Activated T-cell treated with anti-CD3 and anti-CD28 coated beads for 4 hours (primary cell): ENCODE data around the gene ADCY3.

Experiments
- DNase-seq: peaks from one replicate; pipeline ENCODE4 v3.0.0-alpha.2; 2020

The ADCY3 gene

DNA sequence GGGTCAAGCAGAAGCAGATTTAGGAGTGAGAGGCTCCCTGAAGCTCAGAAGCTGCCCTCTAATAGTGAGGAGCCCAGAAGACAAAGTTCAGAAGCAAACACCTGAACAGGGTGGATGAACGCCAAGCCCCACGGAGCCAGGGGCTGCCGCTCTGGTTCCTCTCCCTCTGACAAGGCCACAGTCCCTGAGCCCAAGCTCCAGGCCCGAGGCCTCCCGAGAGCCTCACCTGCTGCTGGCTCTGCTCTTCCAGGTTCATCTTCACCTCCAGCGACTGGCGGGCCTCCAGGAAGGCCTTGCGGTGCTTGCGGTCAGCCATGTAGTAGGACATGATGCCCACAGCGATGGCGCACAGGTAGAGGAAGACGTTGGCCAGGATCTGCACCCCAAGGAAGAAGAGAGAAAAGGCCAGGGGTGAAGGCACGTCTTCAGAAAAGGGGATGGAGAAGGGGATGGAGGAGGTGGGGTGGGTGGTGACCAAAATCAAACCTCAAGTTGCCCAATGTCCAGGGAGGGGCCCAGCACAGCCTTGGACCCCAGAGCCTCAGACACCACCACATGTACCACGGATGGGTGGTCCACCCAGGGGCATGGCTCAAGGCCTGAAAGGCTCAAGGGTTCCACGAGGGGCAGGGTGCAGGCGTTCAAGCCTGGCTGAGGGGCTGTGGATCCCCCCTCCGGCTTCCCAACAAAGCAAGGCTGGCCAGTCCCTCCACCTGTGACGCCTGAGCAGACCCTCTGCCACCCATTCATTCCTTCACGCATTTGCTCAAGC is 47.5 kb downstream of the ADCY3 start:
- no peak for DNase-seq

- no peak for DNase-seq
These were observed 48.1 kb downstream of the ADCY3 start for GRCh38 chr2:24871852-24872333.

- no peak for DNase-seq
These were observed 48.9 kb downstream of the ADCY3 start for GRCh38 chr2:24870891-24871705.

GRCh38 chr2:24870440-24870839 is 49.6 kb downstream of the ADCY3 start:
- no peak for DNase-seq

GRCh38 chr2:24866946-24867345 is 53.1 kb downstream of the ADCY3 start:
- DNase-seq, result no peak

DNA sequence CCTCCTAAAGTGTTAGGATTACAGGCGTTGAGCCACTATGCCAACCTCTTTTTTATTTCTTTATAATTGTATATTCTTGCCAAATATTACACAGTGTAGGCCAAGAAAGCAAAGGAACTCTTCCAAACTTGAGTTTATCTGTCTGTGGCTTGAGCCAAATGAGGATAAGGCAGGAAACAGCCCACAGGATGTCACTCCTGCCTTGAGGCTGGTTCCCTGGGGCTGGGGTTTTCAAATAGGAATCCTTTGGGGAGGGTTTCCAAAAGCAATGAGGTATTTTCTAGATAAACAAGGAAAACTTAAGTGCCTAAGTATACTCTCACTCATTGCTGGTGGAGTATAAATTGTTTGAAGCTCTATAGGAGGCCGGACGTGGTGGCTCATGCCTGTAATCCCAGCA is 56.4 kb downstream of the ADCY3 start:
- no peak for DNase-seq

DNA sequence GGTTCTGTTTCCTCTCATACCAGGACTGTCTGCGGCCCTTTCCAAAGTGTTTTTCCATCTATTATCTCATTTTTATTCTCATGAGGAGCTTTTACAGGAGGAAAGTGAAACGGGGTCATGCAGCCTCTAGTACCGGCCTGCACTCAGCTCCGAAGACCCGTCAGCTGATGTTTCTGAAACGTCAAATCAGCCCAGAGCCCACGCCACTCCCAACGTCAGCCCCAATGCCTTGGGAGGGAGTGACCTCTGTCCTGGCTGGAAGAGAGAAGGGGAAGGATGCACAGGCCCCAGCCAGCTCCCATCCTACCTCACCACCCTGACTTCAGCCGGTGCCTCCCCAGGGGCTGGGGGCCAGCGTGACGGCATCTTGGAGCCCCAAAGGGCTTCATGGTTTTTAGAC is 58.5 kb downstream of the ADCY3 start:
- DNase-seq, result no peak

DNA sequence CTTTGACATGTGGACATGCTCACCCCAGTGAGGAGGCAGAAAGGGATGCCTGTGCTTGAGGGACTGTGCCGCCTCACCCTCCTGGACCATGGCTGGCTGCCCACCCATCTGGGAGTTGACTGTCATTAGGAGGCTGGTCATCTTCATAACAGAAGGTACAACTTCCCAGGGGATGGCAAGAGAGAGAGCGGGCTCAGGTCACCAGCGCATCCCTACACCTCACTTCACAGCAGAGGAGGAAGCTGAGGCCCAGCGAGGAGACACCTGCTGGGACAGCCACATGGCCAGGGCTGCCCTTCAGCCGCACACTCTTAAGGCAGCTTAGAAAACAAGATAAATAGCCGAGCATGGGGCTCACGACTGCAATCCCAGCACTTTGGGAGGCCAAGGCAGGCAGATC is 59.4 kb downstream of the ADCY3 start:
- no peak for DNase-seq

GRCh38 chr2:24859968-24860600 is 60.0 kb downstream of the ADCY3 start:
- DNase-seq, result no peak

DNA sequence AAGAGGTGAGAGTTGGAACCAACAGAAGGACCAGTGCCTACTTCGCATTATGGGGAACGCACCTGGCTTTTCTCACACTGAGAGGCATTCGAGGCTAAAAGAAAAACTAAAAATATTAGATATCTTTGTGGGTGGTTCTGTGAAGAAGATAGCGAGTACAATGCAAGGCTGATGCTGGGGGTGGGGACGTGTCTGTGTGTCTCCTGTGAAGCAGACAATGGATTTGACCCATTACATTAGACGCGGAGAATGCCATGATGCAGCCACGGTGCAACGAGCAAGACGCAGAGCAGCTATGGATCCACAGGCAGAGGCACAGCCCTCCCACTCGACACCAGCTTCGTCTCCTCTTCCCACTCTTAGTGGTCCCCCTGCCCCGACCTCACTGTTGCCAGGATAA is 61.0 kb downstream of the ADCY3 start:
- no peak for DNase-seq

DNA sequence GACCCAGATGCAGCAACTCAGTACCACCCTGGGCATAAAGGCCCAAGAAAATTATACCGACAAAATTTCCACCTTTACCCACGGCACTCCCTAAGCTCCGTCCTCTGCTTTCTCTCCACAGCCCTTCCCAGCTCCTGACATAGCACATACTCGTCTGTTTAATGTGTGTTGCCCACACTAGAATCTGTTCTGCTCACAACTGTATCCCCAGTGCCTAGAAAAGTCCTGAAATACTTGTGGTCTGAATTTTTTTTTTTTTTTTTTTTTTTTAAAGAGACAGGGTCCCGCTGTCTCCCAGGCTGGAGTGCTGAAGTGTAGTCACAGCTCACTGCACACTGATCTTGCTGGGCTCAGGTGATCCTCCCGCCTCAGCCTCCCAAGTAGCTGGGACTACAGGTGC is 62.3 kb downstream of the ADCY3 start:
- no peak for DNase-seq

- no peak for DNase-seq
These were observed 63.2 kb downstream of the ADCY3 start for GRCh38 chr2:24856791-24857211.

GRCh38 chr2:24855726-24856125 is 64.3 kb downstream of the ADCY3 start:
- DNase-seq, result no peak

DNA sequence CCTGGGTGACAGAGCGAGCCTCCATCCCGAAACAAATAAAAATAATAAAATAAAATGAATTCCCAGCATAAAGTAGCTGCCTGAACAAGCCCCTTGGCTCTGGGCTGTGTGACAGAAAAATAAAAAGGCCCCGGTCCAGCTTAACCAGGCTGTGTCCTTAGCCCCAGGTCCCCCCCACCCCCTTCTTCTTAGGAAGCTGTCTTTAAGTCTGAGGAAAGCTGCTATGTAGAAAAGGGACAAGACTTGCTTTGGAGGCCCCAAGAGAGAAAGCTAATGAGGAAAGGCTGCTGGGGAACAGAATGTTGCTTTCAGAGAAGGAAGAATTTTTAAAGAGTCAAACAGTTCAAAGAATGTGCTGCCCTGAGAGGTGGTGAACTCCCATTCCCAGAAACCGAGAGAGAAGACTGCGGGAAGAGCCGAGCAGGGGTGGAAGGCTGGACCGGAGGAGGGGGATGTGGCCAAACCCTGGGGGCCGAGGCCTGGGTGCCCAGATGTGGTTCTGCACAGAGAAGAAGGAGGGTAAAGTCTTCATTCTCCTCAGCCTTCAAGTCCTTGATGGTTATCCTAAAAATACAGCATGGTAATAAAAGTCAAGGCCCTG is 64.9 kb downstream of the ADCY3 start:
- DNase-seq, result no peak

GRCh38 chr2:24853996-24854395 is 66.0 kb downstream of the ADCY3 start:
- DNase-seq, result no peak

DNA sequence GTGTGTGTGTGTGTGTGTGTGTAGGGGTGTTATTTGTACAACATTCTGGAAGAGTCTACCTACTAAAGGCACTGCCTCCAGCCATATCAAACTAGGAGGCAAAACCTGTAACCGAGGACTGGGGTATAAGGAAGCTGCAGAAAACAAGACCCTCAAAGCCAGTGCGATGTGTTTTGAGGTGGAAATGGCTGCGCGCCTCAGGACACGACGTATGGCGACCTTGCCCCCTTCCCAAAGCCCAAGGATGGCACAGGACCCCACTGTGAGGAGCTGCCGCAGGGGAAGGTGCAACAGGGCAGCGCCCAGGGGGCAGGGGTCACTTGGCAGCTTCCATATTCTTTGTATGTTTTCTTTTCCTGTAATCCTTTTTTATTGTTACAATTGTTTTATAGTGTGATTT is 67.0 kb downstream of the ADCY3 start:
- no peak for DNase-seq

DNA sequence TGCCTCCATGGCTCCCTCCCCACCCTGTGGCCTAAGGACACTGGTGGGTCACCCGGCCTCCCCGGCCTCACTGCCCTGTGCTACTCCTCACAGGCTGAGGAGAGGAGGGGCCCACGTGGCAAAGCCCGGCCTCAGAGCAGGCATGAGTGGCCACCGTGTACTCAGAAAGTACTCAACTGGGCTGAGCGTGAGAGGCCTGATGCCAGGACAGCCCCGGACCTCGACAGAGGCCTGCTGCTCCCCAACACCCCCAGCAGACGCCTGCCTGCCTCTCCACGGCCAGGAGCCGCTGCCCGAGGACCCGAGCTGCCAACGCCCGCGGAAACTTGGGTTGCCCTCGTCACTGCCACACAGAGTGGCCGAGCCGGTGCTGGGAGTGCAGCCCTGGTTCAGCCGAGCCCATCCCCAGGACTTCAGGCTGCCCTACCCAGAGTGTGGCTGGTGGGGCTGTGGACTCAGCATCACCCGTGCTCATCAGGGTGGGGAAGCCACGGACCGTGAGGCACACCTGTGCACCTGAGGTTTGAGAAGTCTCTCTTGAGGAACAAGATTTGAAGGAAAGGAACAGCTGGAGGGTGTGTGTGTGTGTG is 67.5 kb downstream of the ADCY3 start:
- DNase-seq, result no peak

GRCh38 chr2:24852026-24852425 is 68.0 kb downstream of the ADCY3 start:
- DNase-seq, result no peak

GRCh38 chr2:24850944-24851343 is 69.1 kb downstream of the ADCY3 start:
- DNase-seq, result no peak

DNA sequence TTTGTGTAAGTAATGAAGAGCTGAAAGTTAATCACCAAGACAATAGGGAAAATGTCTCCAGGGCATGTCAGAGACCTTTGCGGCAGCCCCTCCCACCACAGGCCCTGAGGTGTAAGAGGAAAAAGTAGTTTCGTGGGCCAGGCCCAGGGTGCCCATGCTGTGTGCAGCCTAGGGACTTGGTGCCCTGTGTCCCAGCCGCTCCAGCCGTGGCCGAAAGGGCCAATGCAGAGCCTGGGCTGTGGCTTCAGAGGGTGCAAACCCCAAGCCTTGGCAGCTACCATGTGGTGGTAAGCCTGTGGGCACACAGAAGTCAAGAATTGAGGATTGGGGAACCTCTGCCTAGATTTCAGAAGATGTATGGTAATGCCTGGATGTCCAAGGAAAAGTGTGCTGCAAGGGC is 74.3 kb downstream of the ADCY3 start:
- no peak for DNase-seq

DNA sequence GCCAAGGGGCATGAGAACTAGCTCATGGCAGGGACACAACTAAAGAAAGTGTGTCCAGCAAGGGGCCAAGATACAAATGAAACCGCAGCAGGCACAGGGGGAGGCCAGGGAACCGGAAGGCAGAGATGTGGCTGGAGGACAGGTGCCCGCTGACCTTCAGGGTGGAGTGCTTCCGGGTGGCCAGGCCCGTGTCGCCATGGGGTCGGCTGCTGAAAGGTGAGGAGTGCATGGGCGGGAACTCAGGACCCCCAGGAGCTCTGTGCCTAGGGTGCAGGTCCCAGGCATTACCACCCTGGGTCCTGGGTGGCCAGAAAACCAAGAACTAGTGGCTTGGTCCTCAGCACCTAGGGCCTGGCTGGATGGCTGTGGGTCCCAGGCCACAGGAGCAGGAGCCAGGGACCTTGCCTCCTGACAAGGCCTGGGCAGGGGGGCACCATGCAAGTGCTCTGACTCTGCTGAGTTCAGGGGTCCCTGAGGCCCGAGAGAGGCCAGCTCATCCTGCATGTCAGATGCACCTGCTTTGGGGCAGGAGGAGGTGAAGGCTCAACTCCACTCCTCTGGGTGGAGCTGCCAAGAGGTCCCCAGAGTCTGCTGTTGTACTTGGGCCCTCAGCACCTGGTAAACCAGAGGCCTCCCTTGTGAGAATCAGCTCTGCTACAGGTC is 75.9 kb downstream of the ADCY3 start:
- no peak for DNase-seq

DNA sequence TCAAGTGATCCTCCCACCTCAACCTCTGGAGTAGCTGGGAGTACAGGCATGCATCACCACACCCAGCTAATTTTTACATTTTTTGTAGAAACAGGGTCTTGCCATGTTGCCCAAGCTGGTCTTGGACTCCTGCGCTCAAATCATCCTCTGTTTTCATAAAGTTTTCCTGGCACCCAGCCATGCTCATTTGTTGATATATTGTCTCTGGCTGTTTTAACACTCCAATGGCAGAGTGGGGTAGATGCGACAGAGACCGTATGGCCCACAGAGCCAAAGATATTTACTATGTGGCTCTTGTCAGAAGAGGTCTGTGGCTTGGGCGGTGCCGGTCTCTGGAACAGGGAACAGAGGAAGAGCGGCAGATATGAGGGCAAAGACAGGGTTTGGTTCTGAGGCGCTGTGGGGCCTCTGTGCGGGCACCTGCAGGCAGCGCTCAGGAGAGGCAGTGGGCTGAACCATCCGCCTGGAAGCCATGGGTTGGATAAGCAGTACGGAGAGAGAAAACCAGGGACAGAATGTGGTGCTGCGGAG is 76.6 kb downstream of the ADCY3 start:
- DNase-seq, result no peak
